IMR-90 (cell line): ENCODE data around the gene TNFRSF13B. TPM values are rescaled to one million over a fixed set of nuclear protein-coding genes. Genes with fewer than 3 reads are reported as not detected.

Experiments
- ATAC-seq: fragments of 200-7000 bp; cut with Tn5 transposase; 2 replicates; pipeline ENCODE4 v1.9.1; 2020; ENCODE audit warnings: low read depth, mild to moderate bottlenecking, moderate library complexity
- BruUV-seq: library from RNA; stranded (reverse); fragments of 400-500 nt; replicated peaks from 2 replicates; lab custom pipeline; 2021; lab: Mats Ljungman, UMichigan
- CTCF ChIA-PET: fragments of 300-600 bp; formaldehyde crosslinking; extraction: SDS; loops from one replicate; lab custom pipeline; 2021; ENCODE audit warnings: antibody characterized with exemption; lab: Yijun Ruan, JAX
- POLR2A ChIA-PET: fragments of 300-600 bp; sonication (Branson Sonifier 250); formaldehyde crosslinking; loops from one replicate; lab custom pipeline; 2022; ENCODE audit warnings: antibody characterized with exemption; ENCODE audit not compliant: unreplicated experiment; lab: Charles Lee
- DNase-seq: peaks from one replicate; pipeline ENCODE4 v3.0.0; 2013
- H2AFZ ChIP-seq: replicated peaks from 2 replicates; pipeline ENCODE3; 2013; ENCODE audit warnings: low read length, mild to moderate bottlenecking; ENCODE audit not compliant: poor library complexity
- H2AK5ac ChIP-seq: 2 replicates; pipeline ENCODE4 v1.6.1; 2013; ENCODE audit warnings: low read depth, low read length, inconsistent platforms
- H2AK9ac ChIP-seq: replicated peaks from 2 replicates; pipeline ENCODE3; 2013; ENCODE audit warnings: mild to moderate bottlenecking, low read depth, low read length, moderate library complexity; ENCODE audit not compliant: poor library complexity
- H2BK120ac ChIP-seq: 2 replicates; pipeline ENCODE4 v1.6.1; 2013; ENCODE audit warnings: low read depth, low read length, inconsistent platforms
- H2BK15ac ChIP-seq: 3 replicates; pipeline ENCODE4 v1.6.1; 2013; ENCODE audit warnings: low read depth, low read length, inconsistent platforms
- H2BK20ac ChIP-seq: 2 replicates; pipeline ENCODE4 v1.6.1; 2013; ENCODE audit warnings: low read depth, mild to moderate bottlenecking, inconsistent platforms, low read length, moderate library complexity
- H2BK5ac ChIP-seq: 2 replicates; pipeline ENCODE4 v1.6.1; 2013; ENCODE audit warnings: mild to moderate bottlenecking, low read depth, low read length, inconsistent platforms; ENCODE audit not compliant: poor library complexity, severe bottlenecking
- H3K14ac ChIP-seq: replicated peaks from 2 replicates; pipeline ENCODE4 v1.6.1; 2013; ENCODE audit warnings: low read depth, low read length, inconsistent platforms
- H3K18ac ChIP-seq: 2 replicates; pipeline ENCODE4 v1.6.1; 2013; ENCODE audit warnings: low read depth, low read length, control low read depth
- H3K23ac ChIP-seq: 2 replicates; pipeline ENCODE4 v1.6.1; 2013; ENCODE audit warnings: low read depth, low read length, inconsistent platforms
- H3K27ac ChIP-seq: 2 replicates; pipeline ENCODE4 v1.5.1; 2013; ENCODE audit warnings: mild to moderate bottlenecking, control low read depth, low read length; ENCODE audit not compliant: insufficient read depth
- H3K27me3 ChIP-seq: 2 replicates; pipeline ENCODE4 v1.6.1; 2013; ENCODE audit warnings: low read length; ENCODE audit not compliant: control insufficient read depth, insufficient read depth
- H3K36me3 ChIP-seq: 2 replicates; pipeline ENCODE4 v1.6.1; 2013; ENCODE audit warnings: low read length, mixed read lengths; ENCODE audit not compliant: control insufficient read depth, insufficient read depth
- H3K4ac ChIP-seq: 2 replicates; pipeline ENCODE4 v1.6.1; 2013; ENCODE audit warnings: low read depth, low read length, inconsistent platforms
- H3K4me1 ChIP-seq: 2 replicates; pipeline ENCODE4 v1.6.1; 2013; ENCODE audit warnings: low read length, mixed read lengths; ENCODE audit not compliant: control insufficient read depth, insufficient read depth
- H3K4me2 ChIP-seq: 2 replicates; pipeline ENCODE4 v1.6.1; 2013; ENCODE audit warnings: low read depth, mild to moderate bottlenecking, control low read depth, low read length, moderate library complexity
- H3K4me3 ChIP-seq: 2 replicates; pipeline ENCODE4 v1.5.1; 2013; ENCODE audit warnings: low read depth, mild to moderate bottlenecking, control low read depth, low read length, moderate library complexity; ENCODE audit not compliant: insufficient read depth
- H3K56ac ChIP-seq: 2 replicates; pipeline ENCODE4 v1.6.1; 2013; ENCODE audit warnings: low read length, inconsistent platforms; ENCODE audit not compliant: insufficient read depth; ENCODE audit errors: extremely low read depth
- H3K79me1 ChIP-seq, 2 experiments: 2 replicates each; pipeline ENCODE4 v1.6.1; 2013; ENCODE audit warnings: low read length in 2 of 2, inconsistent platforms in 1 of 2, low read depth in 1 of 2
- H3K9ac ChIP-seq: 2 replicates; pipeline ENCODE4 v1.6.1; 2013; ENCODE audit warnings: low read depth, low read length, control low read depth
- H3K9me1 ChIP-seq: 2 replicates; pipeline ENCODE4 v1.6.1; 2013; ENCODE audit warnings: low read length, inconsistent platforms; ENCODE audit not compliant: insufficient read depth
- H3K9me3 ChIP-seq: 2 replicates; pipeline ENCODE4 v1.6.1; 2013; ENCODE audit warnings: low read length; ENCODE audit not compliant: control insufficient read depth, insufficient read depth
- H4K20me1 ChIP-seq: 2 replicates; pipeline ENCODE4 v1.6.1; 2013; ENCODE audit warnings: low read length, inconsistent platforms; ENCODE audit not compliant: insufficient read depth
- H4K5ac ChIP-seq: 2 replicates; pipeline ENCODE4 v1.6.1; 2013; ENCODE audit warnings: mild to moderate bottlenecking, low read depth, low read length, control low read depth
- H4K8ac ChIP-seq, 2 experiments: 2 replicates each; pipeline ENCODE4 v1.6.1; 2013; ENCODE audit warnings: low read depth in 2 of 2, low read length in 2 of 2, control low read depth in 1 of 2, inconsistent platforms in 1 of 2
- H4K91ac ChIP-seq: 2 replicates; pipeline ENCODE4 v1.6.1; 2013; ENCODE audit warnings: low read depth, low read length, inconsistent platforms; ENCODE audit not compliant: insufficient read depth
- BHLHE40 ChIP-seq: fragments of 150-350 bp; IDR thresholded peaks from 2 replicates; pipeline ENCODE4 v1.6.1; 2016; ENCODE audit warnings: mild to moderate bottlenecking, low read depth, low read length
- CEBPB ChIP-seq: IDR thresholded peaks from 2 replicates; pipeline ENCODE4 v1.6.1; 2012; ENCODE audit warnings: low read depth, low read length, improper control_type of control experiment
- CHD1 ChIP-seq: IDR thresholded peaks from 2 replicates; pipeline ENCODE4 v1.6.1; 2012; ENCODE audit warnings: low read depth, low read length, improper control_type of control experiment
- CTCF ChIP-seq: conservative IDR thresholded peaks from 2 replicates; pipeline ENCODE4 v1.5.1; 2012; ENCODE audit warnings: mild to moderate bottlenecking, low read depth, low read length, improper control_type of control experiment
- ELK1 ChIP-seq: fragments of 150-350 bp; IDR thresholded peaks from 2 replicates; pipeline ENCODE4 v1.6.1; 2016; ENCODE audit warnings: low read depth, mild to moderate bottlenecking, low read length, moderate library complexity, borderline replicate concordance
- FOS ChIP-seq: fragments of 150-350 bp; IDR thresholded peaks from 2 replicates; pipeline ENCODE4 v1.6.1; 2016; ENCODE audit warnings: low read depth, low read length
- MAFK ChIP-seq: IDR thresholded peaks from 2 replicates; pipeline ENCODE4 v1.6.1; 2012; ENCODE audit warnings: low read depth, low read length, improper control_type of control experiment
- MXI1 ChIP-seq: IDR thresholded peaks from 2 replicates; pipeline ENCODE4 v1.6.1; 2012; ENCODE audit warnings: low read depth, mild to moderate bottlenecking, low read length, moderate library complexity, borderline replicate concordance
- NFE2L2 ChIP-seq: fragments of 150-350 bp; IDR thresholded peaks from 2 replicates; pipeline ENCODE4 v1.6.1; 2016; ENCODE audit warnings: low read depth, mild to moderate bottlenecking, low read length
- POLR2A ChIP-seq: IDR thresholded peaks from 2 replicates; pipeline ENCODE4 v1.6.1; 2012; ENCODE audit warnings: mild to moderate bottlenecking, low read depth, low read length
- RAD21 ChIP-seq: IDR thresholded peaks from 2 replicates; pipeline ENCODE4 v1.6.1; 2012; ENCODE audit warnings: low read length, improper control_type of control experiment
- RCOR1 ChIP-seq: IDR thresholded peaks from 2 replicates; pipeline ENCODE4 v1.6.1; 2012; ENCODE audit warnings: mild to moderate bottlenecking, low read length, improper control_type of control experiment; ENCODE audit not compliant: insufficient replicate concordance
- RFX5 ChIP-seq: IDR thresholded peaks from 2 replicates; pipeline ENCODE4 v1.8.0; 2012; ENCODE audit warnings: low read depth, mild to moderate bottlenecking, low read length, moderate library complexity
- SMC3 ChIP-seq: fragments of 150-350 bp; IDR thresholded peaks from 2 replicates; pipeline ENCODE4 v1.6.1; 2016; ENCODE audit warnings: low read depth, mild to moderate bottlenecking, antibody characterized with exemption, low read length, moderate library complexity
- USF2 ChIP-seq: fragments of 150-350 bp; IDR thresholded peaks from 2 replicates; pipeline ENCODE4 v1.6.1; 2017; ENCODE audit warnings: mild to moderate bottlenecking, antibody characterized with exemption, low read length, low read depth
- WGBS, 2 experiments: methylation state at CpG; one replicate each; pipeline versions ENCODE4 v1.1.5 to v1.1.7; 2013; ENCODE audit warnings: missing lambda C conversion rate in 2 of 2; ENCODE audit not compliant: insufficient read length in 1 of 2; ENCODE audit errors: extremely low coverage in 2 of 2; 5-methylcytosine and 5-hydroxymethylcytosine counted together
- dilution Hi-C: fragments of 300-500 bp; cut with HindIII; formaldehyde crosslinking; loops from one replicate; pipeline ENCODE4 v1.14.3; 2018; ENCODE audit warnings: low sequenced_read_pairs; ENCODE audit not compliant: unreplicated experiment
- in situ Hi-C: fragments of 300-500 bp; cut with MboI; formaldehyde crosslinking; loops from 3 replicates; pipeline ENCODE4 v1.14.3; 2019; ENCODE audit warnings: low sequenced_read_pairs, inconsistent platforms, mixed read lengths
- intact Hi-C: fragments of 100-400 bp; cut with micrococcal nuclease; formaldehyde crosslinking; loops from 2 replicates; pipeline ENCODE4 v1.10.0; 2022
- polyA plus RNA-seq, 3 experiments: library from polyadenylated mRNA; depleted of rRNA; stranded (reverse); fragments of >200 nt; gene quantifications; 2 replicates each; pipeline ENCODE4 v1.2.3, GENCODE V29; 2012; ENCODE audit warnings: low replicate concordance in 1 of 3
- total RNA-seq: library from RNA; depleted of rRNA; stranded (reverse); fragments of >200 nt; gene quantifications from 2 replicates; pipeline ENCODE4 v1.2.3, GENCODE V29; 2012

The TNFRSF13B gene
- total and polyA plus RNA-seq, 2 of the 4 experiments (the other 2 are of a cell fraction) = not detected

- Histone ChIP-seq H3K23ac (no peak overlapping the region), H3K27ac (no peak overlapping the region), H3K27me3 (peaks cover 53% of the 10 kb centered on the region), H4K5ac (no peak overlapping the region), H2BK5ac (no peak overlapping the region), H4K8ac (no peak overlapping the region), H3K36me3 (no peaks in the 10 kb centered on the region), H4K91ac (no peak overlapping the region), H2BK15ac (no peak overlapping the region), H2AK9ac (no peak overlapping the region), H3K9me1 (no peaks in the 10 kb centered on the region), H3K4me3 (no peak overlapping the region), H2BK20ac (no peak overlapping the region), H3K4me1 (peaks cover 3% of the 10 kb centered on the region; the same call in 1 of the 2 replicates), H3K56ac (no peak overlapping the region), H4K20me1 (no peaks in the 10 kb centered on the region), H3K79me1 (no peaks in the 10 kb centered on the region), H2AK5ac (no peak overlapping the region), H3K9me3 (no peaks in the 10 kb centered on the region), H2AFZ (no peak overlapping the region), H3K4me2 (no peak overlapping the region), H3K14ac (no peak overlapping the region), H3K9ac (no peak overlapping the region), H3K4ac (no peak overlapping the region), H2BK120ac (no peak overlapping the region), H3K18ac (no peak overlapping the region)
- TF ChIP-seq CHD1 = no peak
- TF ChIP-seq NFE2L2 = no peak
- no peak for TF ChIP-seq RCOR1
- TF ChIP-seq MAFK = no peak
- no peak for TF ChIP-seq BHLHE40
- no peak for TF ChIP-seq RAD21
- no peak for TF ChIP-seq CTCF
- no peak for TF ChIP-seq CEBPB
- no peak for TF ChIP-seq POLR2A
- no peak for TF ChIP-seq RFX5
- TF ChIP-seq FOS = no peak
- no peak for TF ChIP-seq ELK1
- no peak for TF ChIP-seq MXI1
- no peak for TF ChIP-seq USF2
- no peak for TF ChIP-seq SMC3
- DNase-seq (no peak), ATAC-seq (no peak)
- ChIA-PET CTCF (no interaction called here), POLR2A (no interaction called here)
- intact Hi-C loops = no loop called here
- BruUV-seq = no TSS peak
- in situ Hi-C loops = no loop called here
- dilution Hi-C loops = no loop called here
- 66% methylated on average over 11 of the region's 17 CpGs; no CpG with 5 or more reads in 1 of the 2 experiments for WGBS, 2 experiments
These were observed 60.6 kb downstream of the TNFRSF13B start for GRCh38 chr17:16911141-16911937.
